Gastroesophageal sphincter (tissue), 4 donors: ENCODE measurements around the gene BMAL1. TPM values are rescaled to one million over a fixed set of nuclear protein-coding genes. Genes with fewer than 3 reads are reported as not detected.
A peak's percentile ranks its signal among the peaks of the same experiment; 100 is the strongest.

Experiments used
- ATAC-seq: fragments of 150-250 bp; one replicate; pipeline ENCODE4 v1.9.1; 2016; ENCODE audit warnings: mild to moderate bottlenecking, moderate library complexity
- H3K27ac ChIP-seq, 4 donors: fragments of 200-600 bp; sonication (generic) in 3 of 4; 1 replicate in 3 of 4; 2 replicates in 1 of 4; pipeline ENCODE4 v1.5.1; 2016 to 2019
- H3K27me3 ChIP-seq: fragments of 200-600 bp; sonication (generic); one replicate; pipeline ENCODE4 v1.5.1; 2019
- H3K36me3 ChIP-seq, 2 donors: fragments of 200-600 bp; sonication (generic); one replicate each; pipeline ENCODE4 v1.5.1; 2019; ENCODE audit warnings: control low read depth in 1 of 2
- H3K4me1 ChIP-seq, 3 donors: fragments of 200-600 bp; sonication (generic); 1 replicate in 2 of 3; 2 replicates in 1 of 3; pipeline ENCODE4 v1.5.1; 2016 to 2019; ENCODE audit warnings: control low read depth in 2 of 3
- H3K4me3 ChIP-seq, 2 donors: fragments of 200-600 bp; sonication (generic); one replicate each; pipeline ENCODE4 v1.5.1; 2019; ENCODE audit warnings: mild to moderate bottlenecking in 1 of 2, moderate library complexity in 1 of 2
- H3K9me3 ChIP-seq, 3 donors: fragments of 200-600 bp; sonication (generic); one replicate each; pipeline ENCODE4 v1.5.1; 2017 to 2019; ENCODE audit warnings: control low read depth in 2 of 3
- CTCF ChIP-seq, 4 experiments: fragments of 200-600 bp in 2 of 4; fragments of 450-650 bp in 2 of 4; sonication (generic) in 1 of 4; IDR thresholded peaks; one replicate each; pipeline ENCODE4 v1.5.1; 2017 to 2019; ENCODE audit warnings: antibody characterized with exemption in 4 of 4, mild to moderate bottlenecking in 2 of 4, moderate library complexity in 2 of 4
- EP300 ChIP-seq: sonication (generic); formaldehyde crosslinking; IDR thresholded peaks from one replicate; pipeline ENCODE4 v1.6.1; 2017; ENCODE audit warnings: antibody characterized with exemption, mild to moderate bottlenecking
- POLR2A ChIP-seq, 2 donors: fragments of 450-650 bp; IDR thresholded peaks; one replicate each; pipeline ENCODE4 v1.6.1; 2017; ENCODE audit warnings: antibody characterized with exemption in 2 of 2, mild to moderate bottlenecking in 2 of 2, moderate library complexity in 1 of 2
- POLR2AphosphoS5 ChIP-seq: sonication (generic); formaldehyde crosslinking; IDR thresholded peaks from one replicate; pipeline ENCODE4 v1.6.1; 2017; ENCODE audit warnings: antibody characterized with exemption
- WGBS, 2 donors: methylation state at CpG; one replicate each; pipeline ENCODE4 v1.1.5; 2018; ENCODE audit warnings: low coverage in 1 of 2; 5-methylcytosine and 5-hydroxymethylcytosine counted together
- total RNA-seq, 4 donors: library from RNA; depleted of rRNA; stranded (reverse); fragments of >200 nt; gene quantifications; one replicate each; pipeline ENCODE4 v1.1.0, GENCODE V29; 2016

Gene BMAL1
- total RNA-seq, 4 donors from 2014 or later: 32.2 to 38.4 (median 36.0) TPM

- Histone ChIP-seq H3K4me3 (no peak overlapping the region), H3K36me3 (no peaks in the 10 kb centered on the region), H3K9me3 (no peaks in the 10 kb centered on the region), H3K27ac (no peak overlapping the region), H3K27me3 (no peaks in the 10 kb centered on the region), H3K4me1 (peaks cover 4 to 29% (median 20%) of the 10 kb centered on the region in 3 donors)
- WGBS, 2 donors: 0% methylated on average over 1 of the region's 1 CpG
- no peak for ATAC-seq
- no peak for TF ChIP-seq EP300
- no peak for TF ChIP-seq POLR2AphosphoS5
- no peak for TF ChIP-seq POLR2A (IDR thresholded peaks at IDR 0.05)
- TF ChIP-seq CTCF (IDR thresholded peaks at IDR 0.05): no peak
Measured at GRCh38 chr11:13258855-13259254, 18.7 kb upstream of the BMAL1 start.

- no peaks in the 10 kb centered on the region for H3K36me3 ChIP-seq
- ATAC-seq: no peak
- 90 to 95% methylated on average over 4 of the region's 4 CpGs for whole genome bisulfite sequencing, 2 donors
- peaks cover 4 to 29% (median 20%) of the 10 kb centered on the region in 3 donors for H3K4me1 ChIP-seq
- H3K4me3 ChIP-seq: no peak overlapping the region
- no peak overlapping the region for H3K27ac ChIP-seq
- TF ChIP-seq POLR2AphosphoS5 (no peak), POLR2A (IDR thresholded peaks at IDR 0.05) (no peak), CTCF (IDR thresholded peaks at IDR 0.05) (no peak), EP300 (no peak)
- no peaks in the 10 kb centered on the region for H3K27me3 ChIP-seq
- H3K9me3 ChIP-seq: no peaks in the 10 kb centered on the region
Measured at GRCh38 chr11:13259374-13259773, 18.2 kb upstream of the BMAL1 start.

- peaks cover 4 to 29% (median 20%) of the 10 kb centered on the region in 3 donors for H3K4me1 ChIP-seq
- no peak overlapping the region for H3K4me3 ChIP-seq
- TF ChIP-seq POLR2A (IDR thresholded peaks at IDR 0.05) (no peak), EP300 (no peak)
- no peaks in the 10 kb centered on the region for H3K27me3 ChIP-seq
- H3K27ac ChIP-seq: peak overlapping the region; percentile 3 to 85 (median 78)
- ATAC-seq: no peak
- 61 to 75% methylated on average over 6 to 7 of the region's 7 CpGs for WGBS, 2 donors
- H3K36me3 ChIP-seq: no peaks in the 10 kb centered on the region
- H3K9me3 ChIP-seq: no peaks in the 10 kb centered on the region
Measured at GRCh38 chr11:13260201-13260962, 17.2 kb upstream of the BMAL1 start.

GRCh38 chr11:13260963-13261588, 16.5 kb upstream of the BMAL1 start:
- peaks cover 4 to 29% (median 20%) of the 10 kb centered on the region in 3 donors for H3K4me1 ChIP-seq
- H3K9me3 ChIP-seq: no peaks in the 10 kb centered on the region
- H3K27ac ChIP-seq: peak overlapping the region; percentile 15 to 85 (median 78)
- H3K27me3 ChIP-seq: no peaks in the 10 kb centered on the region
- 33 to 45% methylated on average over 4 to 8 of the region's 16 CpGs for WGBS, 2 donors
- no peaks in the 10 kb centered on the region for H3K36me3 ChIP-seq
- H3K4me3 ChIP-seq: no peak overlapping the region
- ATAC-seq: peak; percentile 57
- TF ChIP-seq POLR2AphosphoS5: no peak
- no peak for TF ChIP-seq EP300
- no peak for TF ChIP-seq CTCF (IDR thresholded peaks at IDR 0.05)
- no peak for TF ChIP-seq POLR2A (IDR thresholded peaks at IDR 0.05)

GRCh38 chr11:13261591-13262061, 16.0 kb upstream of the BMAL1 start:
- TF ChIP-seq CTCF (IDR thresholded peaks at IDR 0.05) (no peak), POLR2AphosphoS5 (peak; percentile 78)
- Histone ChIP-seq H3K27me3 (no peaks in the 10 kb centered on the region), H3K9me3 (no peaks in the 10 kb centered on the region), H3K27ac (peak overlapping the region; percentile 24 to 85 (median 78)), H3K4me3 (no peak overlapping the region), H3K4me1 (peaks cover 4 to 29% (median 20%) of the 10 kb centered on the region in 3 donors), H3K36me3 (no peaks in the 10 kb centered on the region)
- WGBS, 2 donors: 5 to 17% methylated on average over 7 to 8 of the region's 8 CpGs
- ATAC-seq: peak; percentile 90
